GM19238 (cell line): Measurements from ENCODE around the gene UPP2.

Source experiments
- DNase-seq: peaks from one replicate; pipeline ENCODE4 v3.0.0; 2011; ENCODE audit warnings: low spot score; ENCODE audit not compliant: insufficient read length

UPP2 gene

DNA sequence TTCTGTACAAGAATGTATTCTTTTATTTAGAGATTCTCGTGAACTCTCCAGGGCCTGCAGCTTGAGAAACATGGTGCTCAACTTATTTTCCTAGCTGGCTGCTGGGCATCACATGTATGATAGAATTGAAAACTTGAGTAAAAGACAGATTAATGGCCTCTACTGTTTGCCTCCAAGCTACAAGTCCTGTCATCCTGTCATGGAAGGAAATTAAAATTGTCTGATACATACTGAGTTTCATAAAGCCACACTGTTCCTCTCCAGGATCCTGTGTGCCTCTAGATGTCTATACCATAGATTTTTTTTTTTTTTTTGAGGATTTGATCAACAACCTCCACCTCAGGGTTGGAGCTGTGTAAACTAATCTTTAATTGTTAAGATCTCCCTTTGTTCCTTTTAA is 38.5 kb downstream of the UPP2 start:
- DNase-seq: no peak

DNA sequence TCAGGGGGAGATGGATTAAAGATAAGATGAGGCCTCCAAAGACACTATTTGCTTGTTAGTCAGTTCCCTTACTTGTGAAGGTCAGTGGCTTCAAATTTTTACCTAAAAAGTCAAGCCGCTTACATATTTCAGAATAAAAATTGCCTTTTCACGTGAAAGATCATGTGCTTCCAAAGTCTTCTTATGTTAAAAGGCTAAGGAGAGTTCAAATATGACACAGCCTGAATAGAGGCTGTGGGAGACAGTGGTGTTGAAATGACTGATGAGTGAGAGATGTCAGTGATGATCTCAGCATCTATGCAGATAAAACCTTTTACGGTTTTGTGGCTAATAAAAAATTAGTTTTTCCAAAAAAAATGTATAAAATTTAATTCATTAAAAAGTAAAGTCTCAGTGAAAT is 40.5 kb downstream of the UPP2 start:
- DNase-seq: no peak

DNA sequence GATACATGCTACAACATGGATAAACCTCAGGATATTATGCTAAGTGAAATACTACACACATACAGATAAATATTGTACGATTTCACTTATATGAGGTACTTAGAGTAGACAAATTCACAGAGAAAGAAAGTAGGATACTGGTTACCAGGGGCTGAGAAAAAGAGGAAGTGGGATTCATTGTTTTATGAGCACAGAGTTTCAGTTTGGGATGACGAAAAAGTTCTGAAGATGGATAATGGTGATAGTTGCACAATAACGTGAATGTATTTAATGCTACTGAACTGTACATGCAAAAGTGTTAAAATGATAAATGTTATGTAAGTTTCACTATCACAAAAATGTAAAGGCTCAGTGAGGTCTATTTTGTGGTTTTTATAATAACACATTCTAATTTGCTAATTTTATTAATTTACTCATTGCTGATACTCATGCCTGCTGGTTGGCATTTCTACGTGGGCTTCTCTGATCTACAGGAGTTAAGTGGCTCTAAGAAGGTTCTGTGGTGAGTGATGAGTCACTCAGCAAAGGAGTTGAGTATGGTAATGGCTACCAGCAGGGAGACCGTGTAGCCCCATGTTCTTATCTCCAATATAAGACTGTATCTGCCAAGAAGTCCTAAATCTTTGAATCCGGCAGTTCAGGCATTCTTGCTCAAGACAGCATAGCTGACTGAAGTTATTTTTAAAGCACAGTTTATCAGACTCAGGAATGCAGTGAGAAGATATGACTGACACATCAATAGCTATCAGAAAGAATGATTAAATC is 41.1 kb downstream of the UPP2 start:
- no peak for DNase-seq

DNA sequence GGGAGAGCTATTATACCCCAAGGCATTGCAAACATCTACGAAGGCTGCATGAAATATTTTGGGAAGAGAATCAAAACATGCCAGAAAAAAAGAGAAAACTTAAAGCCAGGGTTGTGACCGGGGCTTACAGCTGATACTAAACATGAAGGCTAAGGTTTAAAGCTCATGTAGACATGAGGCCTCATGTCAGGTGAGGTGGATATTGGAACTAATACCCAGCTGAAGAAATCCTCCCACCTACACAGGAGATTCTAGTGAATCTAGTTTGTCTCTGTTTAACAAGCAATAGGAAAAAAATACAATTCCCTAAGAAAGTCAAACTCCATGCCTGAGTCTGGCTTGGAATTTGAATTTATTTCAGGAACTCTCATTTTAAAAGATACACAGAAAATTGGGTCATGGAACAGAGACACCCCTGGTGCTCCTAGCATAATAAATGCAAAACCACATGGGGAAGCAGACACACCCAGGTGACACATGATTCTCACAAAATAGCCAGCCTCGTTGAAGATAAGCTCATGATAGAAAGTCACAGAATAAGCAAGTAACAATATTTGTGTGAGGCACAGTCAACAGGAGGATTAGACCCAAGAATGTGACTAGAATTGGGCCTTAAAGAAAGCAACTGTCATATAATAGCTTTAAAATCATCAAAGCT is 42.2 kb downstream of the UPP2 start:
- no peak for DNase-seq

DNA sequence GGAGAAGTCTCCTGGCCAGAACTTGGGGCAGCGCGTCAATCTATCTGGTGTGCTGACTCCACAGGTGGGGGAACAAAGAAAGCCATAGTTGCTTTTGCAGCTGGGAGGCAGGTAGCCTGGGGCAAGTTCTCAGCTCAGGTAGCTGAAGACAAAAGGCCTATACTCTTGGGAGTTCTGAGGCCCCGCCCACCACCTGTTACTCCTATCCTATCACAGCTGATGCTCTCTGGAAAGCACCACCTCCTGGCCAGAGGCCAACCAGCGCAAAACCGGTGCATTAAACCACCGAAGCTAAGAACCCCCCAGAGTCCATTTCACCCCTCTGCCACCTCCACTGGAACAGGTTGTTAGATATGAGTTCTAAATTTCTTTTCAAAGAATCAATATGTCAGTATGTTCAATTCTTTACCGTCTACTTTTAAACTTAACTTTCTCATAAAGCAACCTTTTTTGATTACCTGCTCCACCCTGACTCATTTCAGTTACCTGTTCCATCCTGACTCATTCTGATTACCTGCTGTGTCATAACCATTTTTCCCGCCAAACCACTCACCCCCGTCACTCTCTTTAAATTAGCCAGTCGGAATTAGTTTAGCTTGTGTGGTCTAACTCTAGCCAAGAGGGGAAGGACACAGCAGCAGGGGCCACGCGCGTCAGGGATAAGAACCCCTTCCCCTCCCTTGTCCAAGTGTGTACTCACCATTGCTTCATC is 43.4 kb downstream of the UPP2 start:
- no peak for DNase-seq

DNA sequence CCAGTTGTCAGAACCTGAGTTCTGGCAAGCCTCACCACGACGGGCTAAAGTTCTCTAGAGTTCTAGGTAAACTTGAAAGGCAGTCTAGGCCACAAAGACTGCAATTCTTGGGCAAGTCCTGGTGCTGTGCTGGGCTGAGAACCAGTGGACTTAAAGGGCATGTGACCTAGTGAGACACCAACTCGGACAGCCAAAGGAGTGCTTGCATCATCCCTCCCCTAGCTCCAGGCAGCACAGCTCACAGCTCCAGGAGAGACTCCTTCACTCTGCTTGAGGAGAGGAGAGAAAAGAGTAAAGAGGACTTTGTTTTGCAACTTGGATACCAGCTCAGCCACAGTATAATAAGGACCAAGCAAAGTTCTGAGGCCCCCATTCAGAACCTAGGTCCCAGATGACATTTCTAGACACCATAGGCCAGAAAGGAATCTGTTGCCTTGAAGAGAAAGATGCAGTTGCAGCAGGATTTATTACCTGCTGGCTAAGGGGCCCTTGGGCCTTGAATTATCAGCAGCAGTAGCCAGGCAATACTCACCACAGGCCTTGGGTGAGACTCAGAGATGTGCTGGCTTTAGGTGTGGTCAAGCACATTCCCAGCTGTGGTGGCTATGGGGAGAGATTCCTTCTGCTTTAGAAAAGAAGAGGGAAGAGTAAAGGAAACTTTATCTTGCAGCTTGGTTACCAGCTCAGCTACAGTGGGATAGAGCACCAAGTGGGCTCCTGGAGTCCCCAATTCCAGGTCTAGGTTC is 51.8 kb downstream of the UPP2 start:
- no peak for DNase-seq

DNA sequence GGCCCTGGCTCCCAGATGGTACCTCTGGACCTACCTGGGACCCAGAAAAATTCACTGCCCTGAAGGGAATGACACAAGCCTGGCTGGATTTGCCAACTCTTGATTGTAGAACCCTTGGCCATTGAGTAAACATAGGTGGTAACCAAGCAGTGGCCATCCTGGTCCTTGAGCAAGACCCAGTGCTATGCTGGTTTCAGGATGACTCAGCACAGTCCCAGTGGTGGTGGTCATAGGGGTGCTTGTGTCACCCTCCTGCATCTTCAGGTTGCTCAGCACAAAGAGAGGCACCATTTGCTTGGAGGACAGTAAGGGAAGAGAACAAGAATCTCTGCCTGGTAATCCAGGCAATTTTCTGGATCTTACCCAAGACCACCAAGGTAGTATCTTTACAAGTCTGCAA is 52.9 kb downstream of the UPP2 start:
- DNase-seq: no peak

DNA sequence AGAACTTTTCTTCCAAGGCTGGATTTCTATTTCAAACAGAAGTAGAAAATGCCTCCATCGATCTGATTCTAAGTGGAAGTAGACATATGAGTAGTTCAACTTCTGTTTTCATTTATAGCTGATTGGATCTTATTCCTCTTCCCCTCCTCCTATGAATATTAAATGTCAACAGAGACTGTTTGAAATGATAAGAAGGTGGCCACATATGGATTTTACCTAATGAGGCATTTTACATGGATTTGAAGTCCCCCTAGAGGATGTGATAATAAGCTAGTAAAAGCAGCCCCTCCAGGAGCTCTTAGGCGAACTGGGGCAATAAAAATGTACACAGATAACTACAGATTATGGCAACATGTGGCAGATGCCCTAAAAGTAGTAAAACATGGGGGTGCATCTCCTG is 71.0 kb downstream of the UPP2 start:
- DNase-seq: no peak

DNA sequence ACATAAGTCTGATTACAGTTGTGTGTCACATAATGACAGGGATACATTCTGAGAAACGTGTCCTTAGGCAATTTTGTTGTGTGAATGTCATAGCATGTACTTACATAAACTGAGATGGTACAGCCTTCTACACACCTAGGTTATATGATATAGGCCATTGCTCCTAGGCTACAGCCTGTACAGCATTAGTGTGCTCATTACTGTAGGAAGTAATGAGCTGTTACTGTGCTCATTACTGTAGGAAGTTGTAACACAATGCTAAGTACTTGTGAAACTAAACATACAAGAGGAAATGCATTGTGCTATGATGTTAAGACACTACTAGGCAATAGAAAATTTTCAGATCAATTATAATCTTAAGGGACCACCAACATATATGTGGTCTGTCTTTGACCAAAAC is 72.8 kb downstream of the UPP2 start:
- no peak for DNase-seq

DNA sequence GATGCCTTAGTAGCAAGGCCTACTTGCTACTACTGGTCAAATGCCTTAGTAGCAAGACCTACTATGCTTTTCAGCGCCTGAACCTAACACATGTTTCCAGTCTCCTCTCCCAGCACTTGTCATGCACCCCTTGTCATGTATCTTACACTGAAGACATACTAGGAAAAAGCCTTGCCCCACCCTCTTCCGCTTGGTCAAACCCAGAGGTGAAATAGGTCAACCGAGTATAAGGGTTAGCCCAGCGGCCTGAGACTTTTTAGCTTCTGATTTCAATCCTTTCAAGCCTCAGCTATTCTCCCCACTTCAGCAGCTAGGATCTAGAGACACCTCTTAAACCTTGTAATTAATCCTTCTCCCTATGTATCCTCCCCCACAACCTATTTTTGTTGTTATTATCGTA is 73.3 kb downstream of the UPP2 start:
- no peak for DNase-seq

DNA sequence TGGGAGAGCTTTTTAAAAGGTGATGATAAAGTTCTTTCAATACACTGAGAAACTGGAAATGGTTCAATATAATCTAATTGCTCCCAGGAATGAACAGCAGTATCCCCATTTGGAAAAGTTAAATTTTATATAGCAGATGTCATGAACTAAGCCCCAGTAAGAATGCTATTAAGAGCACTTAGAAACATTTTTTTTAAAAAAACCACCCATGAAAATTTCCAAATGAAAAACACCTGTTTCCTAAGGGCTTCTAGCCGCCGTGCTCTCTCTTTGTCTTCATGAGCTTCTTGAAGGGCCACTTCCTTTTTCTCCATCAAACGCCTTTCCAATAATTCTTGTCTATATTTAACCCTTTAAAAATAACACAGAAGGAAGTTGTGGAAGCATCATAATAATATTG is 77.0 kb downstream of the UPP2 start:
- no peak for DNase-seq

DNA sequence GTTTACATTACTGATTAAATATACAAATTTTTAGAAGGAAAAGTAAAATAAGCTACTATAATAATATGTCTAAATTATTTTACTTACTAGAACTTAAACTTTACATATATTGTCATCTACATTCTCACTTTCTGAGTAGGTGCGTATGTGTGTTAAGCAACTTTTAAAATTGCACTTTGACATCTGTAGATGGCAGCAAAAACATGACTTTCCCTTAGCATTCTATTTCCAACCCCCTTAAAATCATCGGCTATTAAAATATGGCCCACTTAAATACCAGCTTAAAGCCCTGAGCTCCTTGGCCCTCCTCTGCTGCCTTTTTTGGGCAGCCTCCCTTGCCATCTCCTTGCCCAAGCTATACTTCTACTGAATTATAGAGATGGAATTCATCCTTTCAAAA is 78.0 kb downstream of the UPP2 start:
- no peak for DNase-seq

DNA sequence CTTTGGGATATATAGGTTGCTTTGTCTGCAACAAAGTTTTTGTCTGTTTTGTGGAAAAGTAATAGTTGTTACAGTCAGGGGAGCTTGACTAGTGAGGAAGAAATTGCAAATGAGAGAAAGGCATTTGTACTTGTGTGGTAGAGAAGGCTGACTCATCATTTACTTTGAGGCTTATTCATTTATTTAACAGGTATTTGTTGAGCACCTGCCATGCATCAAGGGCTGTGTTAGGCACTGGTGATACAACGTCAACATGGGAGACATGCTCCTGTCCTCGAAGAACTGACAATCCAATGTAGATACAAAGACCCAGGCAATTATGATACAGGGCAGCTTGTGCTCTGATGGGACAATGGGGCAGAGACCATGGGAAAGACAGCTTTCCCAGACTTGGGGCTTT is 79.5 kb downstream of the UPP2 start:
- DNase-seq: no peak

DNA sequence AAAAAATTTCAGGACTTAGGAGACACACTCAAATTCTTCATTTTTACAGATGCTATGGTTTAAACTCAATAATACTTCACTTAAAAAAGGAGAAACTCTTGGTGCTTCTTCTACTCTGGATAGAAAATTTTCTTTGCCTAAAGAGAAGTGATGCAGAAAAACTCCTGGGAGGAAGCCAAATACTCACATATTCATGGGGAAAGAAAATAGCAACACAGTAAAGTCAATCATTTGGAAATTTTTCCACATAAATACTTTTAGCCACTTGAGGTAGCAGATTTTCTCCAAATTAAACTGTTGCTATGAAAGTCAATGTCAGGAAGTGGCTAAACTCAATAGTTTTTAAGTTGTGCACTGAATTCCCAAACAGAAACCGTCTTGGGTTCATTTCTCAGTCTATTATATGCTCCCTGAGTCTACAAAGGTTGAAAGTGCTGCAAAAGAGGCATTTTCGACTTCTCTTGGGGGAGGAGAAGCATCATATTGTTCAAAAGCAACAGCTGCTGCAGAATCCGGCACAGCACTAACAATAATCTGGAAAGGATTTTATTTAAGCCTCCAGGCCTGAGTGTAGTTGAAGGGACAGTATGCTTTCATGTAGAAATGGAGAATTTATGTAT is 81.1 kb downstream of the UPP2 start:
- DNase-seq: no peak

DNA sequence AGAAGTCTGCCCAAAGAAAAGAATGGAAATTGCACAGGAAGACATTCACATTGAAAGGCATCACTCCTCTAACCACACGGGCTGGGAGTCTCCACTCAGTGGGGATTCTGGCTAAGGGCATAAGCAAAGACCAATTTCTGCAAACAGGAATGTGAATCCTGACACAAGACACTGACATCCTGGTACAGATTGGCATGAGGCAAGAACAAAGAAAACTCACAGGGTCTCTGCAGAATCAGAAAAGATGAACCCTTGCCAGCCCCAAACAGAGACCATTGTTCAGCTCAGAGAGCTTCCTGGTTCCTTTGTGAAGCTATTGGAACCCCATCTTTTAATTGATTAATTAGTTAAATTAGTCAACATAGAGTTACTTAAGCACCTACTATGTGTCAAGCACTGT is 82.3 kb downstream of the UPP2 start:
- DNase-seq: no peak

DNA sequence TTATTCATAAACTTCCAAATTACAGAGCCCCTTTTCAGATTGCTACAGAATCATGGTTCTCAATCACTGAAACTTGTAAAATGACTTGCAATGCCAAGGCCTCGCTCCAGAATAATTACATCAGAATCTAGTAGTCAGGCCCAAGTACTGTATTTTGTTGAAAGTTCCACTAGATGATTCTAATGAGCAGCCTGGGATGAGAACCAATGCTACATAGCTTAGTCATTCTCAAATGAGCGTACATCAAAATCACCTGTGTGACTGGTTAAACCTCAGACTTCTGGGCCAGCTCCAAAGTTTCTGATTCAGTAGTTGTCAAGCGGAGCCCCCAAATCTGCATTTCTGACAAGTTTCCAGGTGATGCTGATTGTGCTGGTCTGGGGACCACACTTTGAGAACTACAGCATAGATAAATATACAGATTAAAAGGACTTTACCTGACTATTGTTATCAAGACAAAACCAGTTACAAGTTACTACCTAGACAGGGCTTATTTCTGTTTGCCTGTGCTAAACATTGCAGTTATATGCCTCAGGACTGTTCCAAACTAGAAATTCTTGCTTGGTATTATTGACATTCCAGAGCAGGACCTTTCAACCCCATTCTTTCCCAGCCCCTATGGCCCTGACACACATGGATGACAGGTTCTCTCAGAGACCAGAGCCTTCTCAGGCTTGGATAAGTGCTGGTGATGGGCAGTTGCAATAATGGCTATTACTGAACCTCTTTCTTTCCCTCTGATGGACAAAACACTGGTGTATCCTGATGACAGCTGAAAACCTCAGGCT is 83.1 kb downstream of the UPP2 start:
- DNase-seq: no peak
